ENCODE results near the gene ADIRF. TPM values are rescaled to one million over a fixed set of nuclear protein-coding genes. Genes with fewer than 3 reads are reported as not detected.
"Not testable (repeated sequence)": the region's sequence is repeated elsewhere in the genome, so short reads cannot be mapped to it uniquely, and the experiment has no call there.

The ADIRF gene
- total RNA-seq, 1 experiment from 2014 or later = 1.2 TPM

GRCh38 chr10:86945361-86946212 lies 22.7 kb upstream of the ADIRF start:
- DNase-seq (ENCODE audit: low read depth) = no peak

- DNase-seq (ENCODE audit: low read depth) = no peak
These were observed 21.8 kb upstream of the ADIRF start for GRCh38 chr10:86946213-86947155.

GRCh38 chr10:86947806-86948205 lies 20.5 kb upstream of the ADIRF start:
- DNase-seq (ENCODE audit: low read depth) = not testable (repeated sequence)

- DNase-seq (ENCODE audit: low read depth) = no peak
These were observed 17.9 kb upstream of the ADIRF start for GRCh38 chr10:86950349-86950748.

- DNase-seq (ENCODE audit: low read depth) = no peak
These were observed 17.0 kb upstream of the ADIRF start for GRCh38 chr10:86951184-86951761.

- DNase-seq (ENCODE audit: low read depth) = no peak
These were observed 16.2 kb upstream of the ADIRF start for GRCh38 chr10:86952106-86952505.

GRCh38 chr10:86952697-86953096 lies 15.6 kb upstream of the ADIRF start:
- DNase-seq (ENCODE audit: low read depth) = not testable (repeated sequence)

GRCh38 chr10:86953747-86954680 lies 14.3 kb upstream of the ADIRF start:
- DNase-seq (ENCODE audit: low read depth) = no peak

- no peak for DNase-seq (ENCODE audit: low read depth)
These were observed 13.4 kb upstream of the ADIRF start for GRCh38 chr10:86954681-86955500.

GRCh38 chr10:86955501-86956194 lies 12.6 kb upstream of the ADIRF start:
- DNase-seq (ENCODE audit: low read depth) = no peak

GRCh38 chr10:86956195-86956847 lies 12.0 kb upstream of the ADIRF start:
- no peak for DNase-seq (ENCODE audit: low read depth)

- DNase-seq (ENCODE audit: low read depth) = no peak
These were observed 11.3 kb upstream of the ADIRF start for GRCh38 chr10:86956848-86957448.

GRCh38 chr10:86957471-86958115 lies 10.7 kb upstream of the ADIRF start, which contains the start of gene MMRN2:
TSS of gene MMRN2 (minus strand) at chr10:86957615. CDS start at chr10:86957541, 74 bp downstream.
- DNase-seq (ENCODE audit: low read depth) = no peak

- no peak for DNase-seq (ENCODE audit: low read depth)
These were observed 10.0 kb upstream of the ADIRF start, which contains the start of gene SNCG for GRCh38 chr10:86958116-86958900. TSS of gene SNCG (plus strand) at chr10:86958599. CDS start at chr10:86958698, 99 bp downstream.

GRCh38 chr10:86958901-86959736 lies 9.2 kb upstream of the ADIRF start:
- peak; percentile 80 for DNase-seq (ENCODE audit: low read depth)

- DNase-seq (ENCODE audit: low read depth) = no peak
These were observed 8.6 kb upstream of the ADIRF start for GRCh38 chr10:86959737-86960002.

All from HT1080 (cell line).